ENCODE results near the gene CTLA4.

Gene CTLA4

GRCh38 chr2:203904022-203904421 is 36.5 kb downstream of the CTLA4 start:
- H3K36me3 ChIP-seq: no peaks in the 10 kb centered on the region
- peaks cover 10% of the 10 kb centered on the region for H3K9me3 ChIP-seq
- H3K4me1 ChIP-seq: no peaks in the 10 kb centered on the region
- no peak overlapping the region for H3K4me3 ChIP-seq (ENCODE audit: low read depth, low read length)
- no peak for TF ChIP-seq CTCF (IDR thresholded peaks at IDR 0.05; ENCODE audit: low read depth, low read length)
- DNase-seq: no peak
- no peaks in the 10 kb centered on the region for H3K27me3 ChIP-seq

- H3K36me3 ChIP-seq: no peaks in the 10 kb centered on the region
- H3K4me1 ChIP-seq: no peaks in the 10 kb centered on the region
- H3K27me3 ChIP-seq: no peaks in the 10 kb centered on the region
- peaks cover 10% of the 10 kb centered on the region for H3K9me3 ChIP-seq
- TF ChIP-seq CTCF (IDR thresholded peaks at IDR 0.05; ENCODE audit: low read depth, low read length): no peak
- DNase-seq: no peak
- no peak overlapping the region for H3K4me3 ChIP-seq (ENCODE audit: low read depth, low read length)
These were observed 38.1 kb downstream of the CTLA4 start for GRCh38 chr2:203905656-203906055.

- no peak for DNase-seq
- TF ChIP-seq CTCF (IDR thresholded peaks at IDR 0.05; ENCODE audit: low read depth, low read length): no peak
- no peaks in the 10 kb centered on the region for H3K9me3 ChIP-seq
- no peaks in the 10 kb centered on the region for H3K36me3 ChIP-seq
- no peak overlapping the region for H3K4me3 ChIP-seq (ENCODE audit: low read depth, low read length)
- H3K4me1 ChIP-seq: no peaks in the 10 kb centered on the region
- H3K27me3 ChIP-seq: no peaks in the 10 kb centered on the region
These were observed 40.7 kb downstream of the CTLA4 start for GRCh38 chr2:203908066-203908796.

- Histone ChIP-seq H3K27me3 (no peaks in the 10 kb centered on the region), H3K9me3 (no peaks in the 10 kb centered on the region), H3K36me3 (no peaks in the 10 kb centered on the region), H3K4me3 (ENCODE audit: low read depth, low read length) (no peak overlapping the region), H3K4me1 (no peaks in the 10 kb centered on the region)
- DNase-seq: no peak
- no peak for TF ChIP-seq CTCF (IDR thresholded peaks at IDR 0.05; ENCODE audit: low read depth, low read length)
These were observed 41.2 kb downstream of the CTLA4 start for GRCh38 chr2:203908797-203909185.

- no peaks in the 10 kb centered on the region for H3K4me1 ChIP-seq
- DNase-seq: no peak
- H3K36me3 ChIP-seq: no peaks in the 10 kb centered on the region
- no peaks in the 10 kb centered on the region for H3K27me3 ChIP-seq
- TF ChIP-seq CTCF (IDR thresholded peaks at IDR 0.05; ENCODE audit: low read depth, low read length): peak; percentile 84
- no peaks in the 10 kb centered on the region for H3K9me3 ChIP-seq
- no peak overlapping the region; the same call in 1 of the 2 replicates for H3K4me3 ChIP-seq (ENCODE audit: low read depth, low read length)
These were observed 41.8 kb downstream of the CTLA4 start for GRCh38 chr2:203909261-203909967.

- TF ChIP-seq CTCF (IDR thresholded peaks at IDR 0.05; ENCODE audit: low read depth, low read length): no peak
- peak overlapping the region; percentile 5 for H3K4me3 ChIP-seq (ENCODE audit: low read depth, low read length)
- H3K27me3 ChIP-seq: no peaks in the 10 kb centered on the region
- H3K4me1 ChIP-seq: no peaks in the 10 kb centered on the region
- no peak for DNase-seq
- no peaks in the 10 kb centered on the region for H3K9me3 ChIP-seq
- no peaks in the 10 kb centered on the region for H3K36me3 ChIP-seq
These were observed 42.4 kb downstream of the CTLA4 start for GRCh38 chr2:203909974-203910373.
